Measurements from ENCODE around the gene ADGRG1.

- TF ChIP-seq, protein P1, sequence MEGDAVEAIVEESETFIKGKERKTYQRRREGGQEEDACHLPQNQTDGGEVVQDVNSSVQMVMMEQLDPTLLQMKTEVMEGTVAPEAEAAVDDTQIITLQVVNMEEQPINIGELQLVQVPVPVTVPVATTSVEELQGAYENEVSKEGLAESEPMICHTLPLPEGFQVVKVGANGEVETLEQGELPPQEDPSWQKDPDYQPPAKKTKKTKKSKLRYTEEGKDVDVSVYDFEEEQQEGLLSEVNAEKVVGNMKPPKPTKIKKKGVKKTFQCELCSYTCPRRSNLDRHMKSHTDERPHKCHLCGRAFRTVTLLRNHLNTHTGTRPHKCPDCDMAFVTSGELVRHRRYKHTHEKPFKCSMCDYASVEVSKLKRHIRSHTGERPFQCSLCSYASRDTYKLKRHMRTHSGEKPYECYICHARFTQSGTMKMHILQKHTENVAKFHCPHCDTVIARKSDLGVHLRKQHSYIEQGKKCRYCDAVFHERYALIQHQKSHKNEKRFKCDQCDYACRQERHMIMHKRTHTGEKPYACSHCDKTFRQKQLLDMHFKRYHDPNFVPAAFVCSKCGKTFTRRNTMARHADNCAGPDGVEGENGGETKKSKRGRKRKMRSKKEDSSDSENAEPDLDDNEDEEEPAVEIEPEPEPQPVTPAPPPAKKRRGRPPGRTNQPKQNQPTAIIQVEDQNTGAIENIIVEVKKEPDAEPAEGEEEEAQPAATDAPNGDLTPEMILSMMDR (conservative IDR thresholded peaks at IDR 0.05; ENCODE audit: low read length): no peak
- no peak for TF ChIP-seq EZH2phosphoT487 (IDR thresholded peaks at IDR 0.05; ENCODE audit: borderline replicate concordance, low read depth, low read length)
Measured at GRCh38 chr16:57616876-57617275, 11.6 kb upstream of the ADGRG1 start.

Data from OCI-LY7 (cell line).